NB4 (cell line): ENCODE measurements around the gene WDR1.

ENCODE experiments used
- DNase-seq: peaks from one replicate; pipeline ENCODE4 v3.0.0; 2010; ENCODE audit warnings: low read depth
- H3K4me3 ChIP-seq: one replicate; pipeline ENCODE4 v1.5.1; 2011; ENCODE audit warnings: mild to moderate bottlenecking, low read depth, low read length, moderate library complexity
- CTCF ChIP-seq: IDR thresholded peaks from one replicate; pipeline ENCODE4 v1.5.1; 2012; ENCODE audit warnings: low read depth, low read length
- MYC ChIP-seq: IDR thresholded peaks from 2 replicates; pipeline ENCODE4 v1.6.1; 2011; ENCODE audit warnings: low read depth, low read length
- POLR2A ChIP-seq: IDR thresholded peaks from 2 replicates; pipeline ENCODE4 v1.6.1; 2011; ENCODE audit warnings: mild to moderate bottlenecking; ENCODE audit not compliant: insufficient read length; ENCODE audit errors: extremely low read depth
- TF ChIP-seq, protein P1 (sequence below): IDR thresholded peaks from 2 replicates; pipeline ENCODE4 v1.6.1; 2011; ENCODE audit warnings: low read depth, low read length

Gene WDR1

GRCh38 chr4:10154241-10154640 lies 37.6 kb upstream of the WDR1 start:
- TF ChIP-seq POLR2A (no peak), MYC (no peak)
- TF ChIP-seq, protein P1, sequence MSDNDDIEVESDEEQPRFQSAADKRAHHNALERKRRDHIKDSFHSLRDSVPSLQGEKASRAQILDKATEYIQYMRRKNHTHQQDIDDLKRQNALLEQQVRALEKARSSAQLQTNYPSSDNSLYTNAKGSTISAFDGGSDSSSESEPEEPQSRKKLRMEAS: no peak

GRCh38 chr4:10153161-10153560 lies 36.6 kb upstream of the WDR1 start:
- TF ChIP-seq, protein P1: no peak
- no peak for TF ChIP-seq POLR2A
- no peak for TF ChIP-seq CTCF
- DNase-seq: no peak
- no peak overlapping the region for H3K4me3 ChIP-seq

More at GRCh38 chr4:10154241-10154640, 37.6 kb upstream of the WDR1 start:
- no peak overlapping the region for H3K4me3 ChIP-seq
- DNase-seq: no peak

- TF ChIP-seq, protein P1: no peak
- TF ChIP-seq MYC (no peak), POLR2A (no peak), CTCF (no peak)
- H3K4me3 ChIP-seq: no peak overlapping the region
- no peak for DNase-seq
Measured at GRCh38 chr4:10151182-10151581, 34.6 kb upstream of the WDR1 start.

- no peak for DNase-seq
- no peak for TF ChIP-seq CTCF
- no peak for TF ChIP-seq MYC
- TF ChIP-seq, protein P1: no peak
- TF ChIP-seq POLR2A: no peak
- no peak overlapping the region for H3K4me3 ChIP-seq
Measured at GRCh38 chr4:10144966-10145365, 28.4 kb upstream of the WDR1 start.

- TF ChIP-seq MYC (no peak), POLR2A (no peak), CTCF (no peak)
- TF ChIP-seq, protein P1: no peak
- DNase-seq: no peak
- no peak overlapping the region for H3K4me3 ChIP-seq
Measured at GRCh38 chr4:10144479-10144878, 27.9 kb upstream of the WDR1 start.

- no peak overlapping the region for H3K4me3 ChIP-seq
- no peak for TF ChIP-seq CTCF
- TF ChIP-seq, protein P1: no peak
- TF ChIP-seq MYC: no peak
- TF ChIP-seq POLR2A: no peak
- no peak for DNase-seq
Measured at GRCh38 chr4:10143171-10143570, 26.6 kb upstream of the WDR1 start.
